ENCODE data around the gene ENO1.

The ENO1 gene

GRCh38 chr1:8870103-8870502 lies 8.4 kb downstream of the ENO1 start:
- no peak for DNase-seq

- no peak for DNase-seq
These were observed 10.5 kb downstream of the ENO1 start for GRCh38 chr1:8867878-8868567.

- DNase-seq: no peak
These were observed 11.6 kb downstream of the ENO1 start for GRCh38 chr1:8866792-8867415.

- no peak for DNase-seq
These were observed 12.2 kb downstream of the ENO1 start for GRCh38 chr1:8866173-8866791.

GRCh38 chr1:8864713-8865344 lies 13.7 kb downstream of the ENO1 start:
- no peak for DNase-seq

GRCh38 chr1:8863794-8864233 lies 14.7 kb downstream of the ENO1 start:
- no peak for DNase-seq

- no peak for DNase-seq
These were observed 15.3 kb downstream of the ENO1 start for GRCh38 chr1:8863138-8863537.

- DNase-seq: peak; percentile 36
These were observed 16.0 kb downstream of the ENO1 start for GRCh38 chr1:8862528-8862927.

GRCh38 chr1:8860738-8861516 lies 17.6 kb downstream of the ENO1 start:
- no peak for DNase-seq

- peak; percentile 79 for DNase-seq
These were observed 19.4 kb downstream of the ENO1 start for GRCh38 chr1:8858888-8859706.

GRCh38 chr1:8858112-8858668 lies 20.3 kb downstream of the ENO1 start:
- DNase-seq: peak; percentile 77

- no peak for DNase-seq
These were observed 21.6 kb downstream of the ENO1 start for GRCh38 chr1:8856689-8857412.

GRCh38 chr1:8854240-8854639 lies 24.2 kb downstream of the ENO1 start:
- no peak for DNase-seq

- DNase-seq: no peak
These were observed 27.4 kb downstream of the ENO1 start for GRCh38 chr1:8851060-8851459.

GRCh38 chr1:8848663-8849386 lies 29.7 kb downstream of the ENO1 start:
- DNase-seq: peak; percentile 80

GRCh38 chr1:8847990-8848389 lies 30.5 kb downstream of the ENO1 start:
- no peak for DNase-seq

- no peak for DNase-seq
These were observed 32.2 kb downstream of the ENO1 start for GRCh38 chr1:8846263-8846662.

- no peak for DNase-seq
These were observed 33.1 kb downstream of the ENO1 start for GRCh38 chr1:8845104-8846097.

- no peak for DNase-seq
These were observed 33.9 kb downstream of the ENO1 start for GRCh38 chr1:8844501-8845006.

Measured in hematopoietic multipotent progenitor cell treated with erythropoietin and hydrocortisone succinate and interleukin-3 and kit ligand, for 8 days (in vitro differentiated cells).